Activated CD4-positive, alpha-beta T cell treated with anti-CD3 and anti-CD28 coated beads, Interleukin-2, Interleukin-4, amounts not matched to agents 100 ng/mL and 50 ng/mL, durations not matched to agents 16 hours and 8 hours (primary cell): ENCODE results near the gene CA14.
A peak's percentile ranks its signal among the peaks of the same experiment; 100 is the strongest.
"Not testable (repeated sequence)": the region's sequence is repeated elsewhere in the genome, so short reads cannot be mapped to it uniquely, and the experiment has no call there.

ENCODE experiments used
- DNase-seq: peaks from one replicate; pipeline ENCODE4 v3.0.0-alpha.2; 2020; ENCODE audit warnings: low spot score

CA14 gene

DNA sequence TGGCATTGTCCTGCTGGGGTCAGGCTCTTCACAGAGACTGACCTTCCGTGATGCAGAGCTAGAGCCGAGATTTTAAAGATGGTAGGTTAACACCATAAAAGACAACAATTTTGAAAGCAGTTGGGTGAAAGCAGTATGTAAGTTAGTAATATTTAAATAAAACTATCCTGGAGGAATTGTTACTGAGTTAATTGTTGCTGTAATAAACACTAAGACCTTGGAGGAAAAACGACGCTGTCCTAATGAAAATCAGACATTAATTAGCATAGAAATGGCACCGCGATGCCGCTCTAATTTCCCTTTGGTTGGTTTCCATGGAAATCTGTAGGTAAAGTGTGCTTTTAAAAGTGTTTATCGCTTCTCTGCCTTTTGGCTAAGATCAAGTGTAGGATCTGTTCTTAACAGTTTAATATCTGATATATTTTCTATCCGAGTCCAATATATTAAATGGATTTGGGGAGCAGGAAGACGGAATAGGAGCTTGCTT is 20.9 kb upstream of the CA14 start:
- no peak for DNase-seq

DNA sequence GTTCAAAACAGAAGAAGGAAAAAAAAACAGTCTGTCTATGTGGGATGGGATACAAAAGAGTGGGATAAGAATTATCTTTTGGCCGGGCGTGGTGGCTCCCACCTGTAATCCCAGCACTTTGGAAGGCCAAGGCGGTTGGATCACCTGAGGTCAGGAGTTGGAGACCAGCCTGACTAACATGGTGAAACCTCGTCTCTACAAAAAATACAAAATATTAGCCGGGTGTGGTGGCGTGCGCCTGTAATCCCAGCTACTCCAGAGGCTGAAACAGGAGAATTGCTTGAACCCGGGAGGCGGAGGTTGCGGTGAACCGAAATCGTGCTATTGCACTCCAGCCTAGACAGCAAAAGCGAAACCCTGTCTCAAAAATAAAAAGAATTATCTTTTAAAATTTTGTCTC is 20.4 kb upstream of the CA14 start:
- DNase-seq: not testable (repeated sequence)

- DNase-seq: no peak
Observed at GRCh38 chr1:150237746-150238145, 19.8 kb upstream of the CA14 start.

GRCh38 chr1:150243003-150243402 is 14.6 kb upstream of the CA14 start:
- no peak for DNase-seq

DNA sequence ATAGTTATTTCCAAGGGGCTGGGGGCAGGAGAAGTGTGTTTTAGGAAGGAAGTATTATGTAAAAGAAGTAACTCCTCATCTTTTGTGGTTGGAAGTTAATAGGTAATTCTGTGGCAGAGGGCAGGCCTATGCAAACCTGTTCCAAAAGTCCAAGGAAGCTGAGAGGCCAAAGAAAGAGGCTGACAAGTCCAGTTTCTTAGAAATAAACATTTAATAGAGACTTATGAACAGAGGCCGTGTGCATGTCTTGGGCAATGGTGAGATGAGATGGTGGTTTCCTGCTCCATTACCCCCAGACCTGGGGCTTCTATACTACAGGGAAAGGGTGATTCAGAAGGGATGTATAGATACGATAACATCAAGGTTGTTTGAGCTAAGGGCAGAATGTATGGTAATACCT is 7.6 kb upstream of the CA14 start:
- DNase-seq: no peak

GRCh38 chr1:150256198-150256553 is 1.4 kb upstream of the CA14 start:
- no peak for DNase-seq

DNA sequence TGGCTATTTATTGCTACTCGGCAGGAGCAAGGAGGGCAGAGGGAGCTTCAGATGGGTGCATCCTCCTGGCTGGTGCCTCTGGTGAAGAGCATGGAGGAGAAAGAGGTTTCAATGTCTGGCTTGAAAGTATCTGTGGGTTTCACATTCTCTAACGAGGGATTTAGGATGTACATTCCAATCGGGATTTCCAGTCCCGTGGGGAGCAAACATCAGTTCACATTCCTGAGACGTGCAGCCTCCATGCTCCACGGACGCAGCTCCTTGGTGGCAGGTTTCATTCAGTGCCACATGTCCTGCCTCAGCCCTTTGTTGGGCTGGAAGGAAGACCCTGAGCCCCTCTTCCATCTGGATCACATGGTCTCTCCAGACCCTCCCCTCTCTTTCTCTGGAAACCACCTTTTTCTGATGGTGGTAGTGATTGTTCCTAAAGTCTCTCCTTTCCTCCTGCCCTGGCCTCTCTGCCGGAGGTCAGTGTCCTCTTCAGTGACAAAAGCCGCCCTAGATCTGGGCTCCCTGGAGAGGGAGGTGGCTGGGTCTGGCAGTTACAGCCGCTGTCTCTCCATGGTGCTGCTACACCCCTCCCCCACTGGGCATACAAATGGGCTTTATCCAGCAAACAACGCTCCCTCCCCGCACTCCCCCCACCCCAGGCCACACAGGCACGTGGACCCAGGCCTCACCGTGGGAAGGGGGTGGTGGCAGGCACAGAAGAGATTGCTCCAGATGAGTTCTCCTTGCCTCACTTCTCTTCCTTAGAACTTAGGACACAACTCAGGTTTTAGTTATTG is 826 bp upstream of the CA14 start:
- no peak for DNase-seq

- DNase-seq: no peak
Observed at GRCh38 chr1:150259217-150259616, 1.6 kb downstream of the CA14 start.

- no peak for DNase-seq
Observed at GRCh38 chr1:150259758-150260669, 2.4 kb downstream of the CA14 start.

DNA sequence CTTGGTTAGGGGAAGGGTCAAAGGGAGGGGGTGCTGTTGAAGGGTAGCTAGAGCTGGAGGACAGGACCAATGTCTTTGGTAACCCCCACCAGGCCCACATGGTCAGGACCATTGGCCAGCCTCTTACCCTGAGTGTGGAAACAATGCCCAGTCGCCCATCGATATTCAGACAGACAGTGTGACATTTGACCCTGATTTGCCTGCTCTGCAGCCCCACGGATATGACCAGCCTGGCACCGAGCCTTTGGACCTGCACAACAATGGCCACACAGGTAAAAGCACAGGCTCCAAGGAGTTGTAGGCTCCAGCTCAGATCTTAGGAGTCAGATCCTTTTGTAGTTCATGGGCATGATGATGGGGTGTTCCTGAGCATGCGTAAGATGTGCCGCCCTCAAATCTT is 3.8 kb downstream of the CA14 start:
- no peak for DNase-seq

GRCh38 chr1:150262388-150263320 is 5.1 kb downstream of the CA14 start:
- no peak for DNase-seq

DNA sequence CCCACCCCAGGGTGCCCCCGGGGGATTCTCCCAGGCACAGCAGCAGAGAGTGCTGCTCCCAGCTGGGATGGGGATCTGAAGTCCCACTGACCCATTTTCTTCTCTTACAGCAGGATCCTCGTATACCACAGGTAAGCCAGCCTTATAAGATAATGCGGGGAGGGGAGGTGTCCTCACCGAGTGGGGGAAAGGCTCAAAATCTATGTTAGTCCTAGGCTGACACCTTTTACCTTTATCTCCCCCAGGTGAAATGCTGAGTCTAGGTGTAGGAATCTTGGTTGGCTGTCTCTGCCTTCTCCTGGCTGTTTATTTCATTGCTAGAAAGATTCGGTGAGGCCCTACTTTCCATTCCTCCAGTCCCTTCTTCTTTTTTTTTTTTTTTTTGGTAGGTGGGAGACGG is 6.0 kb downstream of the CA14 start:
- DNase-seq: no peak

- DNase-seq: no peak
Observed at GRCh38 chr1:150267896-150268295, 10.3 kb downstream of the CA14 start.

DNA sequence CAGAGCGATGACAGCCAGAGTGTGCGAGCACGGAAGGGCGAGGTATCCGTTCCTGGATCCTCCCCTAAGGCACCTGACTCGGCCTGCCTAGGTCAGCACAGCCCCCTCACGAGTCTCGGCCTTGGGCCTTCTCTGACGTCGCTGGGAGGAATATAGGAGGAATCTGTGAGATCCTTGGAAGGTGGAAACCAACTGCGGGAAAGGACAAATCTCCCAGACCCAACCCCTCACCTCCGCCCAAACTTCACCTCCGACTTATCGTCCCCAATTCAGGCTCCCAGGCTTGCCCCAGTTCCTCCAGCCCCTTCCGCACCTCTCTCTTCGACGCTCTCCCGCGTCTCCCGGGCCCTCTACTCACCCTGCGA is 10.7 kb downstream of the CA14 start:
- DNase-seq: peak; percentile 25

- peak; percentile 98 for DNase-seq
Observed at GRCh38 chr1:150268705-150269403, 11.3 kb downstream of the CA14 start, which contains the start of gene APH1A. APH1A (minus strand) TSS chr1:150269016; CDS start chr1:150268810, 206 bp downstream.

DNA sequence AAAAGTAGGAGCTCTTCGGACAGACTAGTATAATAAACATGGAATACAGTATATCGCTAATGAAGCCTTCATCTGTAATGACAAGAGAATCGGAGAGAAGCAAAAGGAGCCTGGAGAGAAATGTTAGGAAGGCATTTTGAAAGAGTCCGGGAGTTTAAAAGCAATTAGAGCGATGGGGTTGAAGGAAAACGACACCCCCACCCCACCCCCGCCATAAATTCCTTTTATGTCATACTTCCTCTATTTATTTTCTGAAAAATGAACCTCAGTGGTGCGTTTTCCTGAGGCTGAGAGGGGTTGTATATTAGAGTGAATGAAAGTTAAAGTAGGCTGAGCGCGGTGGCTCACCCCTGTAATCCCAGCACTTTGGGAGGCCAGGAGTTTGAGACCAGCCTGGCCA is 11.9 kb downstream of the CA14 start:
- no peak for DNase-seq

DNA sequence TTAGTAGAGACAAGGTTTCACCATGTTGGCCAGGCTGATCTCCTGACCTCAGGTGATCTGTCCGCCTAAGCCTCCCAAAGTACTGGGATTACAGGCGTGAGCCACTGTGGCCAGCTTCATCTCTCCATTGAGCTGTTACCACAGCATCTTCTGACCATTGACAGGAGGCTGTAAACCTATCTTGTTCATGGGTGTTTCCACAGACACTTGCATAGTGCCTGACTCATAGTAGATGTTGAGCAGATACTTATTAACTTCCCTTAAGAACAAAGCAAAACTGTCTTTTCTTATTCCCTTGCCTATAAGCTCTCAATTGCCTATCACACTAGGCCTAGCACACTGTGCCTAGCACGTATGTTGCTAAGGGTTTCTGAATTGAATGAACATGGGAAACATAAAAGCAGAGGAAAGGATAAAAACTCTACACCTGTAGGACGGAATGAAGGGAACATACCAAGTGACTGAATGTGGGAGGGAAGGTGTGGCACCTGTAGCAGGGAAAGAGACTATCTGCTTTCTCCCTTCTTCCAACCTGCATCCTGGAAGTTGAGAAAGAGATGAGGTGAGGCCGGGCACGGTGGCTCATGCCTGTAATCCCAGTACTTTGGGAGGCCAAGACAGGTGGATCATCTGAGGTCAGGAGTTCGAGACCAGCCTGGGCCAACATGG is 13.9 kb downstream of the CA14 start:
- DNase-seq: no peak

- DNase-seq: peak; percentile 10
Observed at GRCh38 chr1:150273311-150273710, 15.7 kb downstream of the CA14 start.

- DNase-seq: no peak
Observed at GRCh38 chr1:150280138-150280707, 22.6 kb downstream of the CA14 start.

DNA sequence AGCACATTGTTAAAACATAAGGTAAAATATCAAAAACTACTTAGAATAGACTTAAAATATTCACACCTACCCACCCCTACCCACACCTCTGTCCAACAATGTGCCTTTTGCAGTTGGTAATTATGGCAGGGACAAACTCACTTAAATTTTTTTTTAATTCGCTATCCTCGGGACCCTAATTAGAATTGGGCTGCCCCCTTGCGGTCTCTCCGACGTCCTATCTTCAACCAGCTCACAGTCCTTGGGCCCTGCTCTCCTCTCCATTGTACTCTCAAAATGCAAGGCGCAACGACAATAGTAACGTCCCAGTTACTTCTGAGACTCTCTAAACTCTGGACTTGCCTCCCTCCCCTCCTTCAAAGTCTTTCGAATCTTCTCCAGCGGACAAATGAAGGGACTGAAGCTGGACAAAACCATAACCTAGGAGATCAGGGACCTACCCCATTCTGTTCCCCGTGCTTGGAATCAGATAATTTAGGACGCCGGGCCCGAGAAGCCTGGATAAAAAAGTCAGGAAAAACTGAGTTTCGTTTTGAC is 23.7 kb downstream of the CA14 start:
- DNase-seq: peak; percentile 49
